HepG2 (cell line): Measurements from ENCODE around the gene KHK. TPM values are rescaled to one million over a fixed set of nuclear protein-coding genes. Genes with fewer than 3 reads are reported as not detected.

ENCODE experiments used
- ARNTL ChIP-seq: sonication (generic); formaldehyde crosslinking; IDR thresholded peaks from 2 replicates; pipeline ENCODE4 v1.4.0; 2020; ENCODE audit warnings: mild to moderate bottlenecking, missing genetic modification reagents
- CBX1 ChIP-seq: IDR thresholded peaks from one replicate; pipeline ENCODE4 v1.6.1; 2016; ENCODE audit warnings: antibody characterized with exemption, low read depth
- CBX2 ChIP-seq, 2 experiments: fragments of 200-600 bp in 1 of 2; sonication (generic); formaldehyde crosslinking in 1 of 2; IDR thresholded peaks; 2 replicates each; pipeline versions ENCODE4 v1.7.0 to v1.8.1; 2018 to 2022; ENCODE audit warnings: low read depth in 2 of 2, low read length in 1 of 2, mild to moderate bottlenecking in 1 of 2, missing genetic modification reagents in 1 of 2
- KDM5B ChIP-seq: sonication (generic); formaldehyde crosslinking; IDR thresholded peaks from 2 replicates; pipeline ENCODE4 v1.4.0; 2020; ENCODE audit warnings: missing genetic modification reagents, mild to moderate bottlenecking, borderline replicate concordance
- MAFG ChIP-seq: sonication (generic); formaldehyde crosslinking; IDR thresholded peaks from 2 replicates; pipeline ENCODE4 v1.5.1; 2020; ENCODE audit warnings: mild to moderate bottlenecking, missing genetic modification reagents
- MATR3 ChIP-seq: sonication (generic); formaldehyde crosslinking; IDR thresholded peaks from 2 replicates; pipeline ENCODE4 v1.4.0; 2020; ENCODE audit warnings: missing genetic modification reagents
- MBD4 ChIP-seq: IDR thresholded peaks from 2 replicates; pipeline ENCODE4 v1.6.1; 2012; ENCODE audit warnings: low read length, inconsistent platforms, borderline replicate concordance
- MTA3 ChIP-seq: sonication (generic); formaldehyde crosslinking; IDR thresholded peaks from 2 replicates; pipeline ENCODE4 v1.4.0; 2020; ENCODE audit warnings: missing genetic modification reagents
- NCOA2 ChIP-seq: sonication (generic); formaldehyde crosslinking; IDR thresholded peaks from 2 replicates; pipeline ENCODE4 v1.8.0; 2022; ENCODE audit warnings: inconsistent platforms
- PRMT3 ChIP-seq: sonication (generic); formaldehyde crosslinking; IDR thresholded peaks from 2 replicates; pipeline ENCODE4 v1.8.1; 2022; ENCODE audit warnings: low read depth, mild to moderate bottlenecking, moderate library complexity, missing genetic modification reagents, borderline replicate concordance
- SP140L ChIP-seq: sonication (generic); formaldehyde crosslinking; IDR thresholded peaks from 2 replicates; pipeline ENCODE4 v1.4.0; 2020; ENCODE audit warnings: missing genetic modification reagents, borderline replicate concordance
- TAF1 ChIP-seq: sonication (generic); formaldehyde crosslinking; IDR thresholded peaks from 2 replicates; pipeline ENCODE4 v1.4.0; 2020; ENCODE audit warnings: missing genetic modification reagents
- ZNF329 ChIP-seq: sonication (generic); formaldehyde crosslinking; IDR thresholded peaks from 2 replicates; pipeline ENCODE4 v1.9.0; 2021; ENCODE audit warnings: low read depth, mild to moderate bottlenecking, missing genetic modification reagents
- ZNF546 ChIP-seq: sonication (generic); formaldehyde crosslinking; conservative IDR thresholded peaks from 2 replicates; pipeline ENCODE4 v1.8.1; 2023; ENCODE audit warnings: mild to moderate bottlenecking, missing genetic modification reagents
- ZNF549 ChIP-seq: sonication (generic); formaldehyde crosslinking; IDR thresholded peaks from 2 replicates; pipeline ENCODE4 v1.5.0; 2020; ENCODE audit warnings: missing genetic modification reagents
- ZNF777 ChIP-seq: sonication (generic); formaldehyde crosslinking; IDR thresholded peaks from 2 replicates; pipeline ENCODE4 v1.4.0; 2020; ENCODE audit warnings: missing genetic modification reagents
- ZNF790 ChIP-seq: sonication (generic); formaldehyde crosslinking; IDR thresholded peaks from 2 replicates; pipeline ENCODE4 v1.8.0; 2022; ENCODE audit warnings: missing genetic modification reagents, mild to moderate bottlenecking, borderline replicate concordance
- polyA plus RNA-seq, 8 experiments: library from polyadenylated mRNA; depleted of rRNA in 3 of 8; stranded (reverse) in 7 of 8; unstranded in 1 of 8; fragments of >200 nt; fragmentation: Illumina TruSeq in 4 of 8; extraction: Trizol in 4 of 8; gene quantifications; 2 replicates each; pipeline versions ENCODE4 v1.2.1 to v1.2.3, GENCODE V29; 2011 to 2016; ENCODE audit warnings: low read depth in 4 of 8, missing spikeins in 1 of 8, mixed read lengths in 1 of 8; ENCODE audit not compliant: insufficient read depth in 1 of 8
- total RNA-seq, 5 experiments: library from RNA; depleted of rRNA; stranded (reverse); fragments of >200 nt; fragmentation: Illumina TruSeq; extraction: Trizol; gene quantifications; 2 replicates each; pipeline ENCODE4 v1.2.3, GENCODE V29; 2016; ENCODE audit warnings: low read depth in 1 of 5
- TF ChIP-seq, protein P1 (sequence below): sonication (generic); formaldehyde crosslinking; IDR thresholded peaks from 2 replicates; pipeline ENCODE4 v1.5.1; 2020; ENCODE audit warnings: mild to moderate bottlenecking, missing genetic modification reagents, borderline replicate concordance
- TF ChIP-seq, protein P2 (sequence below): sonication (generic); formaldehyde crosslinking; IDR thresholded peaks from 2 replicates; pipeline ENCODE4 v1.5.1; 2020; ENCODE audit warnings: missing genetic modification reagents, mild to moderate bottlenecking, borderline replicate concordance
- TF ChIP-seq, protein P3 (sequence below): sonication (generic); formaldehyde crosslinking; IDR thresholded peaks from 2 replicates; pipeline ENCODE4 v1.4.0; 2020; ENCODE audit warnings: missing genetic modification reagents

KHK gene
- total and polyA plus RNA-seq, 2 of the 13 experiments (the other 11 are each of a cell fraction or from before 2014, with no cell fraction given), result 40.9 to 99.2 TPM

DNA sequence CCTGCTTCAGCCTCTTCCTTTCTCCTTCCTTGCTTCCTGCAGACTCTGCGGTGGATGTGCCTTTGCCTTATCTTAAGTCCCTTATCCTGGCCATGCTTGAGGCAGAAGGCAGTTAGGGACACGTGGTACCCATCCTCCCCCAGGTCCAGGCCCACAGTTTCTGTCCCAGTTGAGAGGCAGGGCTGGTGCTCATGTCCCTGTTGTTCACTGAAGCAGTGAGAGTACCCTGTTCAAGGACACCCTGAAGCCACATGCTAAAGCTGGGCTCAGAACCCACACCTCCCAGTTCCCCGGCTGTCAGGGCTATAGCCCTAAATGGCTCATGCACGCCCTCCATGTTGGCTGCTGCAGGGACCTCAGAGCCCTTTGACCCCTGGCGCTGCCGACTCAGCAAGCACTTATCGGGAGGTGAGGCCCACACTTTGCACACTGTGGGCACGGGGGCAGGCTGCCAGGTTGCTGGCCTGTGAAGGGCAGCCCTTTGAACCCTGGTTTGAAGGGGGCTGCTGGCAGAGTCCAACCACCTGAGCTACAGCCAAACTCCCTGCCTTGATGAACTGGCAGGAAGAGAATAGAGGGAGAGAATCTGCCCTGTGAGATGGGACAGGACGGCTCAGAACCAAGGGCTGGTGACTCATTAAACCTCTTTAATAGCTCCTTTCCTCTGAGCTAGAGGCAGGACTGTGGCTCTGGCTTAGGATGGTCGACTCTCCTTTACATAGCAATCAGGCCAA is 6.3 kb downstream of the KHK start (continued):
- peak; percentile 63; the same call in 1 of the 2 replicates for TF ChIP-seq PRMT3 (CRISPR knock-in tag)
- TF ChIP-seq CBX1, result no peak
- peak; percentile 86 for TF ChIP-seq MAFG (CRISPR knock-in tag)
- TF ChIP-seq NCOA2 (CRISPR knock-in tag), result peak; percentile 80
- no peak for TF ChIP-seq ZNF790 (CRISPR knock-in tag)
- TF ChIP-seq, protein P1, sequence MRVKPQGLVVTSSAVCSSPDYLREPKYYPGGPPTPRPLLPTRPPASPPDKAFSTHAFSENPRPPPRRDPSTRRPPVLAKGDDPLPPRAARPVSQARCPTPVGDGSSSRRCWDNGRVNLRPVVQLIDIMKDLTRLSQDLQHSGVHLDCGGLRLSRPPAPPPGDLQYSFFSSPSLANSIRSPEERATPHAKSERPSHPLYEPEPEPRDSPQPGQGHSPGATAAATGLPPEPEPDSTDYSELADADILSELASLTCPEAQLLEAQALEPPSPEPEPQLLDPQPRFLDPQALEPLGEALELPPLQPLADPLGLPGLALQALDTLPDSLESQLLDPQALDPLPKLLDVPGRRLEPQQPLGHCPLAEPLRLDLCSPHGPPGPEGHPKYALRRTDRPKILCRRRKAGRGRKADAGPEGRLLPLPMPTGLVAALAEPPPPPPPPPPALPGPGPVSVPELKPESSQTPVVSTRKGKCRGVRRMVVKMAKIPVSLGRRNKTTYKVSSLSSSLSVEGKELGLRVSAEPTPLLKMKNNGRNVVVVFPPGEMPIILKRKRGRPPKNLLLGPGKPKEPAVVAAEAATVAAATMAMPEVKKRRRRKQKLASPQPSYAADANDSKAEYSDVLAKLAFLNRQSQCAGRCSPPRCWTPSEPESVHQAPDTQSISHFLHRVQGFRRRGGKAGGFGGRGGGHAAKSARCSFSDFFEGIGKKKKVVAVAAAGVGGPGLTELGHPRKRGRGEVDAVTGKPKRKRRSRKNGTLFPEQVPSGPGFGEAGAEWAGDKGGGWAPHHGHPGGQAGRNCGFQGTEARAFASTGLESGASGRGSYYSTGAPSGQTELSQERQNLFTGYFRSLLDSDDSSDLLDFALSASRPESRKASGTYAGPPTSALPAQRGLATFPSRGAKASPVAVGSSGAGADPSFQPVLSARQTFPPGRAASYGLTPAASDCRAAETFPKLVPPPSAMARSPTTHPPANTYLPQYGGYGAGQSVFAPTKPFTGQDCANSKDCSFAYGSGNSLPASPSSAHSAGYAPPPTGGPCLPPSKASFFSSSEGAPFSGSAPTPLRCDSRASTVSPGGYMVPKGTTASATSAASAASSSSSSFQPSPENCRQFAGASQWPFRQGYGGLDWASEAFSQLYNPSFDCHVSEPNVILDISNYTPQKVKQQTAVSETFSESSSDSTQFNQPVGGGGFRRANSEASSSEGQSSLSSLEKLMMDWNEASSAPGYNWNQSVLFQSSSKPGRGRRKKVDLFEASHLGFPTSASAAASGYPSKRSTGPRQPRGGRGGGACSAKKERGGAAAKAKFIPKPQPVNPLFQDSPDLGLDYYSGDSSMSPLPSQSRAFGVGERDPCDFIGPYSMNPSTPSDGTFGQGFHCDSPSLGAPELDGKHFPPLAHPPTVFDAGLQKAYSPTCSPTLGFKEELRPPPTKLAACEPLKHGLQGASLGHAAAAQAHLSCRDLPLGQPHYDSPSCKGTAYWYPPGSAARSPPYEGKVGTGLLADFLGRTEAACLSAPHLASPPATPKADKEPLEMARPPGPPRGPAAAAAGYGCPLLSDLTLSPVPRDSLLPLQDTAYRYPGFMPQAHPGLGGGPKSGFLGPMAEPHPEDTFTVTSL (CRISPR knock-in tag), result no peak
- TF ChIP-seq KDM5B, result peak; percentile 49; the same call in 1 of the 2 replicates
- no peak for TF ChIP-seq SP140L (CRISPR knock-in tag)
- TF ChIP-seq TAF1, result peak; percentile 44; the same call in 1 of the 2 replicates
- TF ChIP-seq ZNF546 (CRISPR knock-in tag), result no peak; the same call in 1 of the 2 replicates
- TF ChIP-seq, protein P2, sequence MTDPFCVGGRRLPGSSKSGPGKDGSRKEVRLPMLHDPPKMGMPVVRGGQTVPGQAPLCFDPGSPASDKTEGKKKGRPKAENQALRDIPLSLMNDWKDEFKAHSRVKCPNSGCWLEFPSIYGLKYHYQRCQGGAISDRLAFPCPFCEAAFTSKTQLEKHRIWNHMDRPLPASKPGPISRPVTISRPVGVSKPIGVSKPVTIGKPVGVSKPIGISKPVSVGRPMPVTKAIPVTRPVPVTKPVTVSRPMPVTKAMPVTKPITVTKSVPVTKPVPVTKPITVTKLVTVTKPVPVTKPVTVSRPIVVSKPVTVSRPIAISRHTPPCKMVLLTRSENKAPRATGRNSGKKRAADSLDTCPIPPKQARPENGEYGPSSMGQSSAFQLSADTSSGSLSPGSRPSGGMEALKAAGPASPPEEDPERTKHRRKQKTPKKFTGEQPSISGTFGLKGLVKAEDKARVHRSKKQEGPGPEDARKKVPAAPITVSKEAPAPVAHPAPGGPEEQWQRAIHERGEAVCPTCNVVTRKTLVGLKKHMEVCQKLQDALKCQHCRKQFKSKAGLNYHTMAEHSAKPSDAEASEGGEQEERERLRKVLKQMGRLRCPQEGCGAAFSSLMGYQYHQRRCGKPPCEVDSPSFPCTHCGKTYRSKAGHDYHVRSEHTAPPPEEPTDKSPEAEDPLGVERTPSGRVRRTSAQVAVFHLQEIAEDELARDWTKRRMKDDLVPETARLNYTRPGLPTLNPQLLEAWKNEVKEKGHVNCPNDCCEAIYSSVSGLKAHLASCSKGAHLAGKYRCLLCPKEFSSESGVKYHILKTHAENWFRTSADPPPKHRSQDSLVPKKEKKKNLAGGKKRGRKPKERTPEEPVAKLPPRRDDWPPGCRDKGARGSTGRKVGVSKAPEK (CRISPR knock-in tag), result peak; percentile 86; the same call in 1 of the 2 replicates
- TF ChIP-seq ZNF777 (CRISPR knock-in tag), result peak; percentile 31; the same call in 1 of the 2 replicates
- no peak for TF ChIP-seq MATR3 (CRISPR knock-in tag)
- TF ChIP-seq ZNF549 (CRISPR knock-in tag), result peak; percentile 99
- TF ChIP-seq, protein P3, sequence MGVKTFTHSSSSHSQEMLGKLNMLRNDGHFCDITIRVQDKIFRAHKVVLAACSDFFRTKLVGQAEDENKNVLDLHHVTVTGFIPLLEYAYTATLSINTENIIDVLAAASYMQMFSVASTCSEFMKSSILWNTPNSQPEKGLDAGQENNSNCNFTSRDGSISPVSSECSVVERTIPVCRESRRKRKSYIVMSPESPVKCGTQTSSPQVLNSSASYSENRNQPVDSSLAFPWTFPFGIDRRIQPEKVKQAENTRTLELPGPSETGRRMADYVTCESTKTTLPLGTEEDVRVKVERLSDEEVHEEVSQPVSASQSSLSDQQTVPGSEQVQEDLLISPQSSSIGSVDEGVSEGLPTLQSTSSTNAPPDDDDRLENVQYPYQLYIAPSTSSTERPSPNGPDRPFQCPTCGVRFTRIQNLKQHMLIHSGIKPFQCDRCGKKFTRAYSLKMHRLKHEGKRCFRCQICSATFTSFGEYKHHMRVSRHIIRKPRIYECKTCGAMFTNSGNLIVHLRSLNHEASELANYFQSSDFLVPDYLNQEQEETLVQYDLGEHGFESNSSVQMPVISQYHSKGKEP (CRISPR knock-in tag), result no peak
- peak; percentile 77; the same call in 1 of the 2 replicates for TF ChIP-seq ARNTL
- TF ChIP-seq CBX2 (IDR thresholded peaks at IDR 0.05; ENCODE audit: low read depth, low read length), result no peak
- no peak for TF ChIP-seq CBX2 (CRISPR knock-in tag; IDR thresholded peaks at IDR 0.05; ENCODE audit: low read depth)
- TF ChIP-seq MTA3, result no peak
- no peak for TF ChIP-seq MBD4
- no peak for TF ChIP-seq ZNF329 (CRISPR knock-in tag)
